Stimulated activated CD8-positive, alpha-beta memory T cell treated with anti-CD3 and anti-CD28 coated beads, Interleukin-7, amount 100 ng/mL, for 1 hour (primary cell): Measurements from ENCODE around the gene LDLRAD4.

Experiments used
- DNase-seq, 2 donors: peaks; one replicate each; pipeline ENCODE4 v3.0.0-alpha.2; 2020; ENCODE audit warnings: low read depth in 2 of 2

Gene LDLRAD4

GRCh38 chr18:13572721-13573120, 354.2 kb downstream of the LDLRAD4 start:
- DNase-seq, result no peak

- no peak for DNase-seq
These were observed 355.2 kb downstream of the LDLRAD4 start for GRCh38 chr18:13573750-13574149.

- no peak for DNase-seq
These were observed 355.8 kb downstream of the LDLRAD4 start for GRCh38 chr18:13574355-13574754.

- no peak for DNase-seq
These were observed 356.2 kb downstream of the LDLRAD4 start for GRCh38 chr18:13574761-13575160.

GRCh38 chr18:13576598-13576997, 358.0 kb downstream of the LDLRAD4 start:
- no peak for DNase-seq

- no peak for DNase-seq
These were observed 358.6 kb downstream of the LDLRAD4 start for GRCh38 chr18:13577091-13577697.

GRCh38 chr18:13577781-13578180, 359.2 kb downstream of the LDLRAD4 start:
- DNase-seq, result no peak

GRCh38 chr18:13578400-13578799, 359.8 kb downstream of the LDLRAD4 start:
- DNase-seq, result no peak

GRCh38 chr18:13579874-13580273, 361.3 kb downstream of the LDLRAD4 start:
- no peak for DNase-seq

- DNase-seq, result no peak
These were observed 361.8 kb downstream of the LDLRAD4 start for GRCh38 chr18:13580351-13580750.

- no peak for DNase-seq
These were observed 362.4 kb downstream of the LDLRAD4 start for GRCh38 chr18:13580991-13581390.

GRCh38 chr18:13581496-13582177, 363.1 kb downstream of the LDLRAD4 start:
- no peak for DNase-seq

- no peak for DNase-seq
These were observed 363.7 kb downstream of the LDLRAD4 start for GRCh38 chr18:13582178-13582670.

- DNase-seq, result no peak
These were observed 365.3 kb downstream of the LDLRAD4 start for GRCh38 chr18:13583576-13584550.

- no peak for DNase-seq
These were observed 366.3 kb downstream of the LDLRAD4 start for GRCh38 chr18:13584825-13585224.

- no peak for DNase-seq
These were observed 367.0 kb downstream of the LDLRAD4 start for GRCh38 chr18:13585379-13586153.

GRCh38 chr18:13587001-13587400, 368.4 kb downstream of the LDLRAD4 start:
- DNase-seq, result no peak

GRCh38 chr18:13587477-13587876, 368.9 kb downstream of the LDLRAD4 start:
- DNase-seq, result no peak

GRCh38 chr18:13587937-13588336, 369.4 kb downstream of the LDLRAD4 start:
- DNase-seq, result no peak

GRCh38 chr18:13589316-13589715, 370.8 kb downstream of the LDLRAD4 start:
- no peak for DNase-seq

GRCh38 chr18:13589943-13590342, 371.4 kb downstream of the LDLRAD4 start:
- DNase-seq, result no peak
